Measurements from ENCODE around the gene CST3.
A peak's percentile ranks its signal among the peaks of the same experiment; 100 is the strongest.
"Not testable (repeated sequence)": the region's sequence is repeated elsewhere in the genome, so short reads cannot be mapped to it uniquely, and the experiment has no call there.

Gene CST3

DNA sequence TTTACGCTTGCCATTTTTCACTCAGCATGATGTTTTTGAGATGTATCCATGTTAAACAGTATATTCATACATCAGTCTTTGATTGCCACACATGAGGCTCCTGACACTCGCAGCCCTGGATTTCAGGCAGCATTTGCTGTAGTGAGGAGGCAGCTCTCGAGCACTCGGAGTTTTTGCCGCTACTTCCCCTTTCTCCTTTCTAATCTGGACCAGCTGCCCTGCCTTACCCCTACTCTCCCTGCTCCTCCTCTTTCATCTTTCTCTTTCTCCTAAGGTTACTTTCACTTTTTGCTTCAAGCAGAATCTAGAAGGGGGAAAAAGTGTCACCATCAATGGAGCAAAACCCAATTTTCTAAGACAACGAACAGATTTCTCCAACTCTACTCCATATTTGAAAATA is 5.9 kb upstream of the CST3 start:
- DNase-seq (ENCODE audit: low spot score), result no peak

DNA sequence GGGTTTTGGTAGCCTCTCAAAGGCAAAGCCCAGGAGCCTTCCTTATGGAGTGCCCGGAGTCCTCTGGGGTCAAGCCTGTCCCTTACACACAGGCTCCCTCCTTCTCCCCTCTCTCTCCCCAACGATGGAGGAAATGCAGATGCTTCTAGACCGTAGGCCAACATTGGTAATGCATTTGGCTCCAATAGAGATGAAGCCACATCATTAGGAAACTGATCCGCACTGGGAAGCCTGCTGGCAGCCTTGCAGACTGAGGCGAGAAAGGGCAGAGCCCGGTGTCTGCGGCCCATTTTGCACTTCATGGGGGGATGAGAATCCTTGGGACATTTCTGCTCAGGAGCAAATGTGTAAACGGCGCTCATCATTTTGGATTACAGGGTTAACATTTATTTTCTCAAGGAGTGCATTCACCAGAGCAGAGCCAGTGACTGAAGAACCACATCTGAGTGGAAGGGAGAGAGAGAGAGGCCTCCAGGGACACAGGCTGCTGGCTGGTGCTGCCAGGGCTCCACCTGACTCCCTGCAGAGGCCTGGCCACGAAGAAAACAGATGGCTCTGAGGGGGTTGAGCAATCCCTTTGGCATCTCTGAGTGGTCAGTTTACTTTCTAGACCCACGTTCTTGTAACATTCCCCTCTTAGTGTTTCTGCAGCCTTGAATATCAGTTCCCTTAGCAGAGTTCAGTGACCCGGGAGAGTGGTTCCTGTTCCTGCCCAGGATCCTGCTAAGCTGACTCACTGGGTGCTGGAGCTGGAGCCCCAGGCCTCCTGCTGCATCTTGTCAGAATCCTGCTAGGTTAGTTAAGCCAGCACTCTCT is 4.4 kb upstream of the CST3 start:
- no peak for DNase-seq (ENCODE audit: low spot score)

DNA sequence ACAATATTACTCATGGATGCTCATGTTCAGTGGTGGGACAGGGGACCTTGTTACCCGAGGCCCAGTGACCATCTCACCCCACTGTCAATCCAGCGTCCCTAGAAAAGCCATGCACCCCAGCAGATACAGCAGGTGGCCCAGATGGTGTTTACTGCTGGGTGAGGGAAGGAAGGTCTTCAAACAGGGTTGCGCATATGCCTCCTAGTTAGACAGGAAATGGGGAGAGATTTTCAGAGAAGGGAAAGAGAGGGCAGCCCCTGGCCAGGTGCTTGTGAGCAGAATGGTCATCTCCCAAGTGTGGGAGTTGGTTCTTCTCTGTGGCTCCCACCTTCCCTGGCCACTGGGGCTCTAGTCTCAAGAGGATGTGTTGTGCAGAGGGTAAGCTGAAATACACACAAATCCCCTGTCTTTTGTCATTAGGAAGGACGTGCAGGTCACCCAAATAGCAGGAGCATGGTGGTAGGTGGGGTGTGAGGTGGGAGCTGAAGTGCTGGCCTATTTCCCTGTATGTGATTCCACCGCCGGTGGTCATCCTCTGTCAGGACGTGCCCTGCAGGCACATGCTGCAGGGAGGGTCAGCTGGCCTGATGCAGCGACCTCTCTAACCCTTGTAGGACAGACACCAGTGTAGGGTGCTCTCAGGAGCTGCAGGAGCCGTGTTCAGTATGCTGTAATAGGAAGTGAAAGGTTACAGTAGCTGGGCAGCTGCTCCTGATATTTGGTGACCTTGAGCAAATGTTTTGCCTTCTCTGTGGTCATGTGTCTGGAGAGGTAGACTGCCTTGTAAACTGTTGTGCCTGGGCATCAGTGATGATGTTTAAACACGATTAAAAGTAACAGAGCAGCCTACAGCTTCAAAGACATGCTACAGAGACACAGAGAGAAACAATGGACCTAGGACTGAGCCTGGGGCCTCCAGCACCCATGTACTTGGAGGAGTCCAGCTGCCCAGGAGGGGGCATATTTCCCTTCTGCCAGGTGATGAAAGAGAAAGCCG is 3.2 kb upstream of the CST3 start:
- DNase-seq (ENCODE audit: low spot score), result no peak

DNA sequence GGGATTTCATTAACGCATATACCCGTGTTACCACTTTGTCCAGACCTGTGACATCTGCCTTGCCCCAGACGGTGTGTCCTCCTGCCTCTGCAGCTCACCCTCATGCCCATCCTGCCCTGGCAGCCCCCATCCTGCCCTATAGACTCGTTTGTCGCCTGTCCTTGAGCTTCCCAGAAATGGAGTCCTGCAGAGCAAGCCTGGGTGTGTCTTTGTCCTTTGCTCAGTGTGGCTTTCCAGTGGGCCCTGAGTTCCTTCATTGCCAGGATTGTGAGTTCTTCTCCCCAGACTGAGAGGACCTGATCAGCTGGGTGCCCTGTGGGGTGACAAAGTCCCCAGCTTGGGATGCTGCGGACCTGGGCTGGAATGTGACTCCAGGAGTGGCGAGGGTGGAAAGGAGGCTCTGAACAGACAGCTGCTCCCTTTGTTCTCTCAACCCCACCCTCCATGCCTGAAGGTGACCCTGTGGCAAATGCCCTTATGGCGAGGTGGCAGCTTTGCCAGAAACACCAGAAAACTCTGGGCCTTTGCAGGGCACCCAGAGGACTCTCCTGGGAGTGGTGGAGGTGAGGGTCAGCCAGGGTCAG is 2.4 kb upstream of the CST3 start:
- DNase-seq (ENCODE audit: low spot score), result no peak

DNA sequence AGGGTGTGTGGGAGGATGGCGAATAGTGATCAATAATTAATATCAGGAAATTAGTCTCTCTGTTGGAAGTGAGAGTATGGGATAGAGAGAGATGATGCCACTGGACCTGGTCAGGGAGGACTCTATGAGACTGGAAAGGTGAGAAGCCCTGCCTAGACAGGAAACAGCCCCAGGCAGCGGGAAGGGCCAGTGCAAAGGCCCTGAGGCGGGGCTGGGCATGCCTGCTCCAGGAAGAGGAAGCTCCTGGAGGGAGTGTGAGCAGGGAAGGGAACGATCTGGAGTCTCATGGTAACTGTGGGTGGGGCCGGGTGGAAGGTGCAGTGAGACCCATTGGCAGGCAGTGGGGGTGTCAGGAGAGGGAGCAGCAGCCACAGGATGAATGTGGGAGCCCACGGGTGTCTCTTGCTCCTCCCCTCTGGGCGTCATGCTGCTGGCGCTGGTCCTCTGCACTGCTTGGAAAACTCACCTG is 1.8 kb upstream of the CST3 start:
- no peak for DNase-seq (ENCODE audit: low spot score)

DNA sequence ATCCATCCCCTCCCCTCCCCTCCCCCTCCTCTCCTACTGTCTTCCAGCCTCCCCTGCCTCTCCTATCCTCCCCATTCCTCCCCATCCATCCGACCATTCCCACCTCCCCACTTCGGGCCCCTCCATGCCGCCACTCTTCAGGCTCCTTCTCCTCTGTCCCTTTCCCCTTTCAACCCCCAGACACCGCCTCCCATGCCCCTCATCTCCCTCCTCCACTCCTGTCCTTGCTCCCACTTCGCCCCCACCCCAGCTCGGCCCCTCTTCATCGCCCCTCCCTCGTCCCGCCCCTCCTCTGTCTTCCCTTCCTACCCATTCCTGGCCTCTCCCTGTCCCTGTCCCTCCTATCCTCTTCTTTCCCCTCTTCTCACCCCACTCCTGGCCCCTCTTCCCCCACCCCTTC is 554 bp upstream of the CST3 start:
- no peak for DNase-seq (ENCODE audit: low spot score)

DNA sequence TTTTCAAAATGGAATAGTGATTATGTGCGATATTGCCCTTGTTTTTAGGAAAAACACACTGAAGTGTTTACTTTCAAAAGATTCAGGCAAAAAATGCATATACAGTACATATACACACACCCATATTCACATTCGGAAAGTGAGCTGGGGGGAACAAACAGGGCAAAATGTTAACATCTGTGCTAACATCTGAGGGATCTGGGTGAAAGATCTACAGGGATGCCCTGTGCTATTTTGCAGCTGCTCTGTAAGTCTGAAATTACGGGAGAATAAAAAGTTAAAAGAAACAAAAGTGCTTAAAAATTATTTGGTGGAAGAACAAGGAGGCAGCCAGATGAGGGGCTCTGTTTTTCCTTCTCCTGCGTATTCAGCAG is 860 bp downstream of the CST3 start:
- DNase-seq (ENCODE audit: low spot score), result no peak

DNA sequence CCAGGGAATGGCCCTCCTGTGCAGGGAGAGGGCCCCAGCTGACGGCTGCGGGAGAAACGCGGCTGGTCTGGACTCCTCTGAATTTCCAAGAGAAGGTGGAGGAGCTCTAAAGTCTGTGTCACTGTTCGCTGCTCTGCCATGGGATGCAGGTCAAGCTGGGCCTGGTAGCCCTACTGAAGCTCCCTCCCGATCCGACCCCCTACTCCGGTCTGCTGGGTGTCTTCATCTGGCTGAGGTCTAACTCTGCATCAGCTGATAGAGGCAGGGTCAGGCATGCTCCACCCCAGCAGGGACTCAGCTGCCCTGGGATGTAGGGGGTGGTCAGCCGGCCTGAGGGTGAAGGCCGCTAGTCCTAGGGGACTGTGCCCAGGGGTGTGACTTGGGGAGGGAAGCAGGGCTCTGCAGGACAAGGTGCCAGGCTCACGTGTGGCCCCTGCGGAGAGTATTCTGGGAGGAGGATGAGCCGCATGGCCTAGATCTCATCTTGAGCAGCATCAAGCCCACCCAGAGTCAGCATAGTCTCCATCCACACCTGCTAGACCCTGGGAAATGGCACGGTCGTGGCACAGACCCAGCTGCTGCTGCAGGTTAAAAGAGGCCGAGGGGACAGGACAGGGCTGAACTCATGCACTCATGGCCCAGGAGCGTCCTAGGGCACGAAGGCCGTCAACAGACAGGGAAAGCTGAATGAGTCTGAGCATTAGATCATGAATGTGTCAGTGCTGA is 1.4 kb downstream of the CST3 start:
- peak; percentile 77 for DNase-seq (ENCODE audit: low spot score)

DNA sequence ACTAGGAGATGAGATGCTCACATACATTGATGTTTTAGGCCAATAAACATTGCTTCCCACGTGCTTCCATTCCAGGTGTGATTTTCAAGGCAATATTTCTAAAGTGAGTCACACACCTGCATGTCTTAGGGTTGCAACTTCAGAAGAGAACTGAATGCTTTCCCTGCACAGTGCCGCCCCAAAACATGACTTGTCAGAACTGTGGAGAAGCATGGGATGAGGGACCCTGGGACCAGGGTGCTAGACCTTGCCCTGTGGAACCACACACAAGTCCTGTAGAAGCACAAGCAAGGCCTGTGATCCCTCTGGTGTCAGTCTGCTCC is 2.0 kb downstream of the CST3 start:
- DNase-seq (ENCODE audit: low spot score), result not testable (repeated sequence)

DNA sequence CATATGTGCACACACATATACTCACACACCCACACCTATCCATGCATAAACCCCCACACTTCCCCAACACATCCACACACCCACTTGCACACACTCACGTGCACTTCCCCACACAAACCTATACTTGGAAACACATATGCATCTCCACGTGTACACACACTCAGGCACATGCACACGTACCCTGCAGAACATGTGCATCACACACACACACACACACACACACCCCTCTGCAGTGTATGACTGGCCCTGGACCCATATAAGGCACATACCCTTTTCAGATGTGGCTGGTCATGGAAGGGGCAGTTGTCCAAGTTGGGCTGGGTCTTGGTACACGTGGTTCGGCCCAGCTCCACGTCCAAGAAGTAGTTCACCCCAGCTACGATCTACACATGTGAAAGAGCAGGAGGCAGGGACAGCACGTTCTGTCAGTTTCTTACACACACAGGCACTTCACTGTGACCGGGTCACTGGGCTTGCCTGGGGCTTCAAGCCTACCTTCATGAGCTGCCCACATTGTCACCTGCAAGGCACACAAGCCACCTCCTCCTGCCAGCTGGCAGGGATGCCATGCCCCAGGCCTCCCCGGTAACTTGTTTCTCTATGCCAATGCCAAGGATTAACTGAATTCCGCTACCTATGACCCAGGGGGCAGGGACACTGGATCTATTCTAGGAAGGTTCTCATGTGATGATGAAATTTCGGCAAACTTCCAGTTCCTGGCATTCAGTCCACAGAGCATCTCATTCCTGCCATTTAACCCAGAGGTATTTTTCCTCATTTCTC is 2.6 kb downstream of the CST3 start:
- DNase-seq (ENCODE audit: low spot score), result no peak

DNA sequence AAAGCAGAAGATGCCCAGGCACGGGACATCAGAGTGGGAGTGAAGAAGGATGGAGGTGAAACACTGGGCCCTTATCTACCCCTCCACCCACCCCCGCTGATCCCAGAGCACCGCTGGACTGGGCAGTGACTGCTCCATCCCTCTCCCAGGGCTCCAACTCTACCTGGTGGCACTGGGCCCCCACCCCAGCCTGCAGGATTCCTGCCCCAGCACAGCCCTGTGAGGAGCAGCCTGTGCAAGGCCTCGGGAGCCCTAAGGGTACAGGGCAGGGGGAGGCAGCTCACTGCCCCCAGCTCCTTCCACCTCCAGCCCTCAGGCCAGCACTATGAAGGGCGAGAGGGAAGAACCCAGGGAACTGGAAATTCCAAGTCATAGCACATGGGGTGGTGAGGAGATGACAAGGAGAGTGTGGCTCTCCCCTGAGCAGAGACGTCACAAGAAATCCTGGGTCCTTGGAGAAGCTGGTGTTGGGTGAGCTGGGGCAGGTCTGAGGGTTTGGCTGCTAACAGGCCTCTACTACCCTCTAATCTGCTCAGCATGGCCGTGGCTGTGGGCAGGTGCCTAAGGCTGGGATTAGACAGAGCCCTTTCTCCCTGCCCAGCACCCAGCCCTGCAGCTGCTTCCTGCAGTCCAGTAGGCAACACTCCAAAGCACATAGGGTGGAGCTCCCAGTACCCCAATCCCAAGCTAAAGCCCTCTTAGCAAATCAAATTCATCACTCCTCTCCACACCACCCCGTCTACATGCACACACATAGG is 3.5 kb downstream of the CST3 start:
- no peak for DNase-seq (ENCODE audit: low spot score)

DNA sequence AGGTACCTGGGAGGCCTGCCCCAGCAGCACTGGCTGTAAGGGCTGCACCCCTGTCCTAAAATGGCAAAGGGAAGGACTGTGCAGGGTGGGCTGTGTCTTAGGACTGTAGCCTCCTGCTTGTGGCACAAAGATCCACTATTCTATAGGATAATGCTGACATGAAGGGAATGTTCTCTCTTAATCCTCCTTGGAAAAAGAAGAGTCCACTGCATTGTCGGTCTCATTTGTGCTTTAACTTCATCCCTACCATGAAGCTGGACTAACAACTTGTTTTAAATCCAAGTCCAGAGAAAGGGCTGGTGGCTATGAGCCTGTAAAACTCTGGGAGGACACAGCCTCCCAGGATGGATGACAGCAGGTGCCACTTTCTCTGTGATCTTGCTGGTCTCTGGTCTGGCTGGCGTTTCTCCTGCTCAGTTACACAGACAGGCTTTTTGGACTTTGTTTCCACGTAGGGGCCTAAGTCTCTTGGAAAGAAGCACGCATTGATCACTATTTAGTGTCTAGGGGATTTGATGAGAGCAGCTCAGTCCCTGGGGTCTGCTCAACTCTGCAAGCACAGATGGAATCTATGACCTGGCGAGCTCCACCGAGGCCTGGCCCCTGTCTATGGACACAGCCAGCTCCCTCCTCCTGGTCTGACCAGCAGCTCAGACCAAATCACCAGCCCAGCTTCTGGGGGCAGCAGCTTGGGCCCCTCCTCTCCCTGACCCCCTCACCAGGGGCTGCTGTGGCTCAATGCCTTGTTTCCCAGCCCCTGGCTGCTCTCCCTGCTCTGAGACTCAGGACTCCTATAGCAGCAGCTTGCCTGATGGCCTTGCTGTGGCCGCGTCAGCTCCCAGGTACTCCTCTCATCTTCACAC is 4.8 kb downstream of the CST3 start:
- DNase-seq (ENCODE audit: low spot score), result no peak

DNA sequence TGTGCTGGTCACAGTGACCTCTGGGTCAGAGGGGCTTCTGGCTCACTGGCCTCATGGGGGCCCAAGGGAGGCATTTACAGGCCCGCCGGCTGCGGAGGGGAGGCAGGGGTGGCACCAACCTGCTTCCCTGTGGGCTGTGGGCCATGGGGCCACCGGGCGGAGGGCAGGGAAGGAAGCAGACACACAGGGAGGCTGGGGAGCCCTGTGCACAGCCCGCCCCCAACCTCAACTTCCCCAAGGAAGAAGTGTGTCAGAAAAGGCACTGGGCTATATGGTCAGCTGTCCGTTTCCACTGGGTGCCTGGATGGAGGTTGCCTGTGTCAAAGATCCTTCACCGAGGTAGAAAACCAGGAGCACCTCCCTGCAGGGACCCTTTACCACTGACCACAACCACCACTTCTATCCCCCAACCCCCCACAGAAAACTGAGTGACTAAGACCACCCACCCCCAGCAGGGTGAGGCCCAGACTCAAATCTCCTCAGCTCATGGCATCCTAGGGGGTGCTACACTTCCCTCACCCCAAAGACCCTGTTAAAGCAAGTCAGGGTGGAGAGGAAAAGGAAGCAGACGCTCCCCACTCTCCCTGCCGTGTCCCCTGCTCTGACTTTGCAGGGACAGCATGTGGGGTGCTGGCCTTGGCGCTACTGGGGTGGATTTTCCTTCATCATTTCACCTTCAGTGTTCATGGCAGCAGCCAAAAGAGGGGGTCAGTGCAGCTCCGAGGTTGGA is 5.6 kb downstream of the CST3 start:
- DNase-seq (ENCODE audit: low spot score), result no peak

DNA sequence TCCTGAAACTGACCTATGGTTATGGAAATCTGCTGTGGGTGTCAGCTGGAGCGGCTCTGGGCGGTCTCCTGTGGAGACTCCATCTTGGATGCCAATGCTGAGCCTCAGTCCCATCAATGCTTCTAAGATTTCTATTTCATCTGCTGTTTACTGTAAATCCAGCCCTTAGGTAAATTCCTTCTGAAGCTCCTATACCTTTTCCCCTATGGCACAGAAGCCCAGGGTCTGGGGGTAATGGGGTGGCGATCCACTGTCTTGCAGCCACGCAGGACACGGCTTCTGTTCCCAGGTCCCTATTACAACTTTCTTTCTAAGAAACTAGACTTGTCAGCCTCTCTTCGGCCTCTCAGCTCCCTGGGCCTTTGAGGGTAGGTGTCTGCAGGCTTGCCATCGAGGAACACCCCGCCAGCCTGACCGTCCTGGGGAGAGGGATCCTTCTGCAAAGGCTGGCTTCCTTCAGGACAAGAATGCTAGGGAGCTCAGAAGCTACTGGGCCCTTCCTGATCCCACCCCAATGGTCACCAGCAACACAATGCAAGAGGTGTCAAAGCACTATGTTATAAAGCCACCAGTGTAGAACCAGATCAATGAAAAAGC is 6.4 kb downstream of the CST3 start:
- DNase-seq (ENCODE audit: low spot score), result no peak

DNA sequence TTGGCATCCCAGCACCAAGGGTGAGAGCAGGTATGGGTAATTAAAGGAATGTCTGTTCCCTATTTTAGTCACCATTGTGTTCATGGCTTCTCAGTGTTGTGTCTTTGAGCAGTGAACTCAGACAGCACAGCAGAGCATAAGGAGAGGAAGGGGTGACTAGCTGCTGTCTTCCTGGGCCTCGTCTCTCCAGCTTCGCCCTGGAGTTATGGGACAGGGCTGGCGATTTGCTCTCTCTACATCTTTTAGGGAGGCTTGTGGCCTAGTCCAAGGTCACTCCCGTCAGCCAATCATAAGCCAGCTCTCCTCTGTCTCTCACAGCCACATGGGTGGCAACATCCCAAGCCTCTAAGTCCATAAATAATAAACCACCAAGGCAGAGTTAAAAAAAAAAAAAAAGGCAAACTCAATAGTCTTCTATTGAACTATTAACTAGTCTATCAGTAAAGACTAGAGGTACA is 7.3 kb downstream of the CST3 start:
- no peak for DNase-seq (ENCODE audit: low spot score)

DNA sequence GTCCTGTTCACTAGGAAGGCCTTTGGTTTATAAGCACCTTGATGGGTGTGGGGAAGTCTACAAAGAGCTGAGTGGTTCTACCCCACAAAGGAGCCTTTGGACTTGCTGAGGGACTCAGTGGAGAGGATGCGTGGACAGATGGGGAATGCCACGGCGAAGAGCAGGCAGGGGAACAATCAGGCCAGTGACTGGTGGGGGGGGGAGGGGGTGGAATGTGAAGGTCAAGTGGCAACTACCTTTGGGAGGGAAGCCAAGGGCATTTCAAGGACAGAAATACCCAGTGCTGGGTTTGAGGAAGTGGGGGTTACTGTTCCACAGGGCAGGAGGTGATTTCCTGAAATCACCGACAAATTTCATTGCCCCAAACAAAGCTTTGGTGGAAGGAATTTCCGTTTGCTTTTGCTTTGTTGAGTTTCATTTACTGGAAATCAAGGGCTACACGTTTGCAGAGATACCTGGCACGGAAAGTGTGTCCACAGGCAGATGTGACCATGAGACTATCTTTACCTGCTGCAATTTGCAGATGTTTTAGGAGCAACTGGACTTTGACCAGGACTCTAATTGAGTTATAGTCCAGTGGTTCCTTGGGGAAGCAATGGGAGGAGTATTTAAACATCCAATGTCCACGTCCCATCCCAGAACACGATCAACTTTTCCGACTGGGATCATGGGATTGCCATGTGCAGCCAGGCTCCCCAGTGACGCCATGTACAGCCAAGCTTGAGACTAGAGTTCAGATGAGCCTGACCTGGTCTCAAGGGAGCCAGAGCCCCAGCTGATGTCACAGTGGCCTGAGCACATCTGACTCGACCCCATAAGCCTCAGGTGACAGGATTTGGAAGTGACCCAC is 8.0 kb downstream of the CST3 start:
- no peak for DNase-seq (ENCODE audit: low spot score)

DNA sequence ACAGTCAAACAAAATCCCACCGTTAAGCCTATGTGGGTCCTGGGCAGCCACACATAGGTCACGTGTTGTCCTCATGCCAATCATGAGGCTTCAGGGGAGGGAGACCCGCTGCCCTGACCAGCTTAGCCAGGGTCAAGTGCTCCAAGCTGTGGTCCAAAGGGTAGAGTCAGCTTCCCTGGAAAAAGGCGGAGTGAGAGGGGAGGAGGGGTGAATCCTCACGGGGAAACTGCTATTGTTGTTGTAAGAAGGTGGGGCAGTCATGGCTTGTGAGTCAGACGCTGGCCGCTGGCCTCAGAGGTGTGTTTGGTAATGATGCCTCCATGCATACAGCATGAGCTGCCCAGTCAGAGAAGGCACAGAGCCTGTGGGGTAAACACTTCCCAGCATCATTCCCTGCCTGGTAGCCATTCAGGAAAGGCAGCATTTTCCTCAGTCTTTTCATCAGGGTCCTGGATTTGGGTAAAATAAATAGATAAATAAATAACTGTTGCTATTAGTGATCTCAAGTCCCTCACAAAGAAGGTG is 8.7 kb downstream of the CST3 start:
- no peak for DNase-seq (ENCODE audit: low spot score)
